Hematopoietic multipotent progenitor cell treated with erythropoietin and hydrocortisone succinate and interleukin-3 and kit ligand, for 15 days (in vitro differentiated cells): Measurements from ENCODE around the gene PBRM1.
A peak's percentile ranks its signal among the peaks of the same experiment; 100 is the strongest.
"Not testable (repeated sequence)": the region's sequence is repeated elsewhere in the genome, so short reads cannot be mapped to it uniquely, and the experiment has no call there.

Experiments
- DNase-seq: peaks from one replicate; pipeline ENCODE4 v3.0.0-alpha.2; 2015; ENCODE audit warnings: low spot score

The PBRM1 gene

GRCh38 chr3:52685709-52686691 is at the start of gene PBRM1, which contains the start of gene GNL3:
PBRM1 (minus strand) TSS chr3:52685913.
GNL3 (plus strand) TSS chr3:52686032; CDS start chr3:52686093, 61 bp downstream.
- peak; percentile 95 for DNase-seq

GRCh38 chr3:52733256-52733891 is 47.7 kb upstream of the PBRM1 start:
- DNase-seq = no peak

DNA sequence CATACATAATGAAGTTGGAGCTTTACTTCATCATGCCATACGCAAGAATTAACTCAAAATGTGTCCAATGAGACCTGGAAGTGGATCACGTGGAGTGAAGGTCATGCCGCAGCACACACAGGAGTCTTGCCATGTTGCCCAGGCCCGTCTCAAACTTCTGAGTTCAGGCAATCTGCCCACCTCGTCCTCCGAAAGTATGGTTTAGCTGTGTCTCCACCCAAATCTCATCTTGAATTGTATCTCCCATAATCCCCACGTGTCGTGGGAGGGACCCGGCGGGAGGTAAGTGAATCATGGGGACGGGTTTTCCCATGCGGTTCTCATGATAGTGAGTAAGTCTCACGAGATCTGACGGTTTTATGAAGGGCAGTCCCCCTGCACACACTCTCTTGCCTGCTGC is 45.9 kb upstream of the PBRM1 start:
- DNase-seq = no peak

DNA sequence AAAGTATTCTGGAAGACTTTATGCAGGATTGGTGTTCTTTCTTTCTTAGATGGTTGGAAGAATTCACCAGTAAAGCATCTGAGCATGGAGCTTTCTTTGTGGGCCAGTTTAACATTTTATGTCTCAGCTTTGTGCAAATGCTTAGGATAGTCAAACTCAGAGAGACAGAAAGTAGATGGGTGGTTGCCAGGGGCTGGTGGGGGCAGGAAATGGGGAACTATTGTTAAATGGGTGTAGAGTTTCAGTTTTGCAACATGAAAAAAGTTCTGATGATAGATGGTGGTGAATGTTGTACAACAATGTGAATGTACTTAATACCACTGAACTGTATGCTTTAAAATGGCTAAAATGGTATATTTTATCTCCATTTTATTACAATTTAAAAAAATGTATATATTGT is 45.0 kb upstream of the PBRM1 start:
- DNase-seq = no peak

DNA sequence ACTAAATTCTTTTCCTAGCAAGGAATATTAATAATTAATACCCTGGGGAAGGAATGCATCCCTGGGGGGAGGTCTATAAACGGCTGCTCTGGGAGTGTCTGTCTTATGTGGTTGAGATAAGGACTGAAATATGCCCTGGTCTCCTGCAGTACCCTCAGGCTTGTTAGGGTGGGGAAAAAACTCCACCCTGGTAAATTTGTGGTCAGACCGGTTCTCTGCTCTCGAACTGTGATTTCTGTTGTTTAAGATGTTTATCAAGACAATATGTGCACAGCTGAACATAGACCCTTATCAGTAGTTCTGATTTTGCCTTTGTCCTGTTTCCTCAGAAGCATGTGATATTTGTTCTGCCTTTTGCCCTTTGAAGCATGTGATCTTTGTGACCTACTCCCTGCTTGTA is 43.0 kb upstream of the PBRM1 start:
- DNase-seq = not testable (repeated sequence)

- DNase-seq = no peak
Measured at GRCh38 chr3:52724511-52724910, 38.8 kb upstream of the PBRM1 start.

- DNase-seq = no peak
Measured at GRCh38 chr3:52723935-52724334, 38.2 kb upstream of the PBRM1 start.

- no peak for DNase-seq
Measured at GRCh38 chr3:52722491-52722890, 36.8 kb upstream of the PBRM1 start.

DNA sequence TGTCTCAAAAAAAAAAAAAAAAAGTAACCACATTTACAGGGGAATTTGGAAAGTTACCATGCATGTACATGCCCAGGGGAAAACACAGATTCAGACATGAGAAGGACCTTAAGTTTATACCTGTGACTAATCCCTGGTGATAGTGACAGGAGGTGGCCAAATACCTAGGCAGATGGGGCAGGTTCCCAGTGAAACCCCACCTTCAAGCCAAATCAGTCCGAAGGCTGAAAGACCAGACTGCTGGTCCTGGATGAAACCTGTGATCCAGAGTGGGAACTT is 36.0 kb upstream of the PBRM1 start:
- no peak for DNase-seq

- DNase-seq = no peak
Measured at GRCh38 chr3:52721002-52721729, 35.5 kb upstream of the PBRM1 start.

DNA sequence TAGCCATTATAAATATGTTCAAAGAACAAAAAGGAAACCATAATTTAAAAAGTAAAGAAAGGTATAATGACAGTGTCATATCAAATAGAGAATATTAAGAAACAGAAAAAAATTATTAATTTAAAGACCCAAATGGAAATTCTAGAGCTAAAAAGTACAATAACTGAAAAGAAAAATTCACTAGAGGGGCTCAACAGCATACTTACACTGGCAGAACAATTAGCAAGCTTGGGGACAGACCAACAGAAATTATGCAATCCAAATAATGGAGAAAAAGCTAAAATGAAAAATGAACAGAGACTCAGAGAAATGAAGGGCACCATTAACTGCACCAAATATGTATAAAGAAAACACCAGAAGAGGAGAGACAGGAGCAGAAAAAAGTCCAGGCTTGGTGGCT is 33.9 kb upstream of the PBRM1 start:
- DNase-seq = no peak

GRCh38 chr3:52715714-52716305 is 30.1 kb upstream of the PBRM1 start:
- DNase-seq = no peak

DNA sequence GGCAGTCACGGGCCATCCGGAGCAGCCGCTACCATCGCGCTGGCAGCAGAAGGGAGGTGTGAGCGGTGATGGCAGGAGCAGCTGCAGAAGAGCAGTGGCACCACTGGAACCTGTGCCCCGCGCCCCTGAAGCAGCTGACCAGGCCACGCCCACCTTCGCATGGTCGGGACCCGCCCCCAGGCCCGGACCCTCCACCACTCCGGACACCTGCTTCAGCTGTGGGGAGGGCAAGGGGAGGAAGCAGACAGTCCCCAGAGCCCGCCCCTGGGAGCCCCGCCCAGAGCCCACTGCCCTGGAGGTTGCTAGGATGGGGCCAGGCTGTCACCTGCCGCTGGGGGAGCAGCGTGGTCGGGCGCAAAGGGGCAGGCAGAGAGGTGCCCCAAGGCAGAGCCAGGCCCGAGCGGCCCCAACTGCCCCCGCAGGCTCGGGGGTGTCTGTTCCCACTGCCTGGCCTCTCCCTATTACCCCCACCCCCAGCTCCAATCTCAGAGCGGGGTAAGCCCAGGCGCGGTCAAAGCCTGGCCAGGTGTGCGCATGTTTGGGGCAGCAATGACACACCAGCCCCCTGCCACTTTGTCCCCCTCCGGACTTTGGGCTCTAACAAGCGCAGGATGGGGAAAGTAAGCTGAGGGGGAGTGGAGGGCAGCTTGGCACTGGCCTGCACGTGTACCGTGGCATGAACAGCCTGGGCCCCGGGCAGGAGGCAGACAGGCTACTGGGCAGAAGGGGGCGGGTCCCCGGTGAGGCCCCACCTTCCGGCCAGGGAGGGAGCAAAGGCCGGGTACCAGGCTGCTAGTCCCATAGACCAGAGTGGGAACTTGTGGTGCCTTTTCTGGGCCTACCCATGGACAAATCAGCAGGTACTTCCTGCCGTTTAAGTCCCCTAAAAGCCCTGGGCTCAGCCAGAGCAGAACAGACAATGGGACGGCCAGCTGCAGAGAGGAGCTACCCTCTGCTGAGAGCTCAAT is 28.9 kb upstream of the PBRM1 start:
- DNase-seq = no peak

GRCh38 chr3:52712291-52713212 is 26.8 kb upstream of the PBRM1 start:
- no peak for DNase-seq

GRCh38 chr3:52710512-52710911 is 24.8 kb upstream of the PBRM1 start:
- DNase-seq = no peak

GRCh38 chr3:52707585-52707984 is 21.9 kb upstream of the PBRM1 start:
- no peak for DNase-seq

- DNase-seq = peak; percentile 91
Measured at GRCh38 chr3:52705688-52706686, 20.3 kb upstream of the PBRM1 start, which contains the start of the genes GLT8D1 and SPCS1. GLT8D1 (minus strand) TSS chr3:52705791; CDS start chr3:52700460, 5,331 bp downstream. SPCS1 (plus strand) TSS chr3:52706106; CDS start chr3:52706247, 141 bp downstream.

DNA sequence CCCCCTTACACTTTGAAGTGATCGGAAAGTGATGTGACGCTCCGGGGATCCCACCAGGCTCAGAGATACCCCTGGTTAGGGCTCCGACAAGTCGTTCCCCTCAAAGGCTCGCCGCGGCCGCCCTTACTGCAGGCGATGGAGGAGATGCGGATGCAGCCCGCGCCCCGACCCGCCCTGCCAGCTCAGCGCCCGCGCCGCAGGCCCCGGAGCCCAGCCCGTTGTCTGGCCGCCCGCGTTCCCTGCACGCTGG is 19.6 kb upstream of the PBRM1 start:
- no peak for DNase-seq
